CD14-positive monocyte (primary cell): Measurements from ENCODE around the gene MTMR8. TPM values are rescaled to one million over a fixed set of nuclear protein-coding genes. Genes with fewer than 3 reads are reported as not detected.

Source experiments
- DNase-seq, 3 donors: peaks; one replicate each; pipeline ENCODE4 v3.0.0-alpha.2; 2011 to 2022
- H2AFZ ChIP-seq: 2 replicates; pipeline ENCODE4 v1.6.0; 2012; ENCODE audit warnings: mild to moderate bottlenecking, low read depth, low read length, inconsistent platforms; ENCODE audit not compliant: insufficient read depth, poor library complexity, severe bottlenecking
- H3K27ac ChIP-seq, 2 donors: 1 replicate in 1 of 2; 2 replicates in 1 of 2; pipeline ENCODE4 v1.5.1; 2012 to 2013; ENCODE audit warnings: low read length in 2 of 2, control low read depth in 1 of 2, inconsistent platforms in 1 of 2, low read depth in 1 of 2, mild to moderate bottlenecking in 1 of 2
- H3K27me3 ChIP-seq, 2 donors: one replicate each; pipeline versions ENCODE4 v1.6.0 to v1.6.1; 2011 to 2013; ENCODE audit warnings: low read length in 2 of 2; ENCODE audit not compliant: control insufficient read depth in 2 of 2, insufficient read depth in 2 of 2
- H3K36me3 ChIP-seq, 2 donors: replicated peaks in 1 of 2; 1 replicate in 1 of 2; 2 replicates in 1 of 2; pipeline versions ENCODE4 v1.5.1 to v1.6.1; 2012 to 2013; ENCODE audit warnings: low read length in 2 of 2, control low read depth in 1 of 2, inconsistent platforms in 1 of 2, mild to moderate bottlenecking in 1 of 2; ENCODE audit not compliant: insufficient read depth in 2 of 2, control insufficient read depth in 1 of 2
- H3K4me1 ChIP-seq, 2 donors: 1 replicate in 1 of 2; 2 replicates in 1 of 2; pipeline versions ENCODE4 v1.5.1 to v1.6.1; 2012 to 2013; ENCODE audit warnings: low read length in 2 of 2, control low read depth in 1 of 2, inconsistent platforms in 1 of 2, mild to moderate bottlenecking in 1 of 2, moderate library complexity in 1 of 2; ENCODE audit not compliant: insufficient read depth in 2 of 2, control insufficient read depth in 1 of 2
- H3K4me2 ChIP-seq: replicated peaks from 2 replicates; pipeline ENCODE3; 2012; ENCODE audit warnings: low read length, moderate library complexity, mild to moderate bottlenecking; ENCODE audit not compliant: poor library complexity, severe bottlenecking; ENCODE audit errors: extremely low read depth
- H3K4me3 ChIP-seq, 3 experiments: fragments of 200-600 bp in 1 of 3; sonication (generic) in 1 of 3; replicated peaks in 1 of 3; 1 replicate in 2 of 3; 2 replicates in 1 of 3; pipeline ENCODE4 v1.5.1; 2011 to 2013; ENCODE audit warnings: low read length in 3 of 3, mild to moderate bottlenecking in 3 of 3, control low read depth in 2 of 3, low read depth in 2 of 3, inconsistent platforms in 1 of 3, moderate library complexity in 1 of 3
- H3K79me2 ChIP-seq: 2 replicates; pipeline ENCODE4 v1.6.0; 2012; ENCODE audit warnings: mild to moderate bottlenecking, control low read depth, inconsistent platforms, low read length, moderate library complexity; ENCODE audit not compliant: insufficient read depth
- H3K9ac ChIP-seq: 2 replicates; pipeline ENCODE4 v1.6.0; 2017; ENCODE audit warnings: low read length, mild to moderate bottlenecking; ENCODE audit not compliant: insufficient read depth, poor library complexity, severe bottlenecking
- H3K9me3 ChIP-seq, 2 donors: replicated peaks in 1 of 2; 1 replicate in 1 of 2; 2 replicates in 1 of 2; pipeline versions ENCODE4 v1.5.1 to v1.6.1; 2012 to 2013; ENCODE audit warnings: low read length in 2 of 2, control low read depth in 1 of 2; ENCODE audit not compliant: control insufficient read depth in 1 of 2, insufficient read depth in 1 of 2
- H4K20me1 ChIP-seq: 2 replicates; pipeline ENCODE4 v1.6.0; 2012; ENCODE audit warnings: mild to moderate bottlenecking, low read length, control low read depth, moderate library complexity; ENCODE audit not compliant: insufficient read depth
- H3K27ac Mint-ChIP-seq, 7 donors: one replicate each; pipeline ENCODE4 v1.8.0; 2020; ENCODE audit warnings: mild to moderate bottlenecking in 7 of 7, mixed read lengths in 7 of 7, moderate library complexity in 6 of 7, inconsistent platforms in 2 of 7
- H3K27me3 Mint-ChIP-seq, 3 donors: one replicate each; pipeline ENCODE4 v1.8.0; 2021 to 2022; ENCODE audit warnings: low read depth in 3 of 3, mild to moderate bottlenecking in 3 of 3, mixed read lengths in 3 of 3, moderate library complexity in 3 of 3, inconsistent platforms in 1 of 3
- H3K36me3 Mint-ChIP-seq, 2 donors: one replicate each; pipeline ENCODE4 v1.8.0; 2020; ENCODE audit warnings: mixed read lengths in 2 of 2, inconsistent platforms in 1 of 2, mild to moderate bottlenecking in 1 of 2
- H3K4me1 Mint-ChIP-seq: one replicate; pipeline ENCODE4 v1.8.0; 2020; ENCODE audit warnings: mild to moderate bottlenecking, mixed read lengths
- H3K4me3 Mint-ChIP-seq, 2 donors: one replicate each; pipeline ENCODE4 v1.8.0; 2020; ENCODE audit warnings: mild to moderate bottlenecking in 2 of 2, mixed read lengths in 2 of 2, moderate library complexity in 1 of 2
- H3K9me3 Mint-ChIP-seq, 7 donors: one replicate each; pipeline ENCODE4 v1.8.0; 2020 to 2022; ENCODE audit warnings: mixed read lengths in 7 of 7, mild to moderate bottlenecking in 6 of 7, moderate library complexity in 6 of 7, inconsistent platforms in 2 of 7
- CTCF ChIP-seq: fragments of 200-600 bp; IDR thresholded peaks from one replicate; pipeline ENCODE4 v1.8.0; 2022; ENCODE audit warnings: antibody characterized with exemption, mild to moderate bottlenecking
- WGBS: methylation state at CpG from one replicate; pipeline ENCODE4 v1.1.5; 2013; ENCODE audit warnings: missing lambda C conversion rate; ENCODE audit not compliant: insufficient coverage; 5-methylcytosine and 5-hydroxymethylcytosine counted together
- intact Hi-C, 2 donors: fragments of 100-400 bp; cut with micrococcal nuclease; formaldehyde crosslinking; loops; one replicate each; pipeline versions ENCODE4 v1.15.0 to v1.15.1; 2023
- polyA plus RNA-seq, 3 donors: library from polyadenylated mRNA; depleted of rRNA in 1 of 3; unstranded in 2 of 3; stranded (reverse) in 1 of 3; fragments of 300-500 nt in 2 of 3; fragments of >200 nt in 1 of 3; fragmentation: Illumina TruSeq in 2 of 3; gene quantifications; 1 replicate in 2 of 3; 2 replicates in 1 of 3; pipeline ENCODE4 v1.2.3, GENCODE V29; 2012 to 2021

MTMR8 gene
- polyA plus RNA-seq, 3 donors, result 0.19 to 1.1 (median 0.51) TPM

- Histone ChIP-seq H3K27ac (no peak overlapping the region), H3K79me2 (no peaks in the 10 kb centered on the region), H3K4me1 (no peaks in the 10 kb centered on the region), H3K9ac (no peak overlapping the region), H3K4me2 (no peak overlapping the region), H3K9me3 (peaks cover 39 to 55% of the 10 kb centered on the region in 2 donors), H2AFZ (no peak overlapping the region), H3K4me3 (no peak overlapping the region), H3K27me3 (no peaks in the 10 kb centered on the region), H3K36me3 (no peaks in the 10 kb centered on the region), H4K20me1 (no peaks in the 10 kb centered on the region)
- H3K4me1 Mint-ChIP-seq, result no peaks in the 10 kb centered on the region
- TF ChIP-seq CTCF, result no peak
- no peaks in the 10 kb centered on the region for H3K27me3 Mint-ChIP-seq
- intact Hi-C loops, result no loop called here
- peaks cover 11 to 53% (median 37%) of the 10 kb centered on the region in 7 donors for H3K9me3 Mint-ChIP-seq
- no peak overlapping the region for H3K4me3 Mint-ChIP-seq
- no CpG with 5 or more reads among the region's 1 CpG for WGBS
- H3K36me3 Mint-ChIP-seq, result peaks cover 0 to 4% of the 10 kb centered on the region in 2 donors
- no peak for DNase-seq
- H3K27ac Mint-ChIP-seq, result no peak overlapping the region
Measured at GRCh38 chrX:64379924-64380323, 15.3 kb downstream of the MTMR8 start.

DNA sequence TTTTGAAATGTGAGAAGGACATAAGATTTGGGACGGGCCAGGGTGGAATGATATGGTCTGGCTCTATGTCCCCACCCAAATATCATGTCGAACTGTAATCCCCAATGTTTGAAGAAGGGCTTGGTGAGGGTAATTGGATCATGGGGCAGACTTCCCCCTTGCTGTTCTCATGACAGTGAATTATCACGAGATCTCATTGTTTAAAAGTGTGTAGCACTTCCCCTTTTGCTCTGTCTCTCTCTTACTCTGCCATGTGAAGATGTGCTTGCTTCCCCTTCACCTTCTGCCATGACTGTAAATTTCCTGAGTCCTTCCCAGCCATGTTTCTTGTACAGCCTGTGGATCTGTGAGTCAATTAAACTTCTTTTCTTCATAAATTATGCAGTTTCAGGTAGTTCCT, 17.5 kb downstream of the MTMR8 start:
- H3K79me2 ChIP-seq, result no peaks in the 10 kb centered on the region
- H3K4me3 ChIP-seq, result no peak overlapping the region
- no peaks in the 10 kb centered on the region for H3K36me3 ChIP-seq
- no CpG with 5 or more reads among the region's 3 CpGs for WGBS
- no peak overlapping the region for H3K4me2 ChIP-seq
- peaks cover 31 to 47% of the 10 kb centered on the region in 2 donors for H3K9me3 ChIP-seq
- Mint-ChIP-seq H3K4me3 (no peak overlapping the region), H3K36me3 (no peaks in the 10 kb centered on the region), H3K27me3 (no peaks in the 10 kb centered on the region), H3K9me3 (peaks cover 11 to 49% (median 36%) of the 10 kb centered on the region in 7 donors), H3K4me1 (no peaks in the 10 kb centered on the region), H3K27ac (peak overlapping the region in 1 of 7 donors; percentile 51)
- no peak for TF ChIP-seq CTCF
- no peak overlapping the region for H3K27ac ChIP-seq
- no peak overlapping the region for H3K9ac ChIP-seq
- H3K4me1 ChIP-seq, result no peaks in the 10 kb centered on the region
- H4K20me1 ChIP-seq, result no peaks in the 10 kb centered on the region
- H3K27me3 ChIP-seq, result no peaks in the 10 kb centered on the region
- H2AFZ ChIP-seq, result no peak overlapping the region
- DNase-seq, result no peak
- intact Hi-C loops, result no loop called here
